MG63 (cell line): Measurements from ENCODE around the gene ATXN7. TPM values are rescaled to one million over a fixed set of nuclear protein-coding genes. Genes with fewer than 3 reads are reported as not detected.
A peak's percentile ranks its signal among the peaks of the same experiment; 100 is the strongest.

Source experiments
- DNase-seq: peaks from one replicate; pipeline ENCODE4 v3.0.0-alpha.2; 2020
- H3K27me3 ChIP-seq: fragments of 250-450 bp; sonication (Bioruptor Pico); 2 replicates; pipeline ENCODE4 v1.5.1; 2020; ENCODE audit warnings: mild to moderate bottlenecking, moderate library complexity
- H3K36me3 ChIP-seq: fragments of 250-450 bp; sonication (Bioruptor Pico); 2 replicates; pipeline ENCODE4 v1.5.1; 2020; ENCODE audit warnings: mild to moderate bottlenecking, moderate library complexity
- H3K4me3 ChIP-seq: fragments of 250-450 bp; sonication (Bioruptor Pico); 2 replicates; pipeline ENCODE4 v1.5.1; 2020; ENCODE audit warnings: mild to moderate bottlenecking, moderate library complexity
- H3K9me3 ChIP-seq: fragments of 250-450 bp; sonication (Bioruptor Pico); 2 replicates; pipeline ENCODE4 v1.5.1; 2020; ENCODE audit warnings: mild to moderate bottlenecking, moderate library complexity
- total RNA-seq: library from RNA; depleted of rRNA; stranded (reverse); fragments of >200 nt; shearing (Covaris generic); gene quantifications from 2 replicates; pipeline ENCODE4 v1.2.3, GENCODE V29; 2014; ENCODE audit warnings: low replicate concordance

Gene ATXN7
- total RNA-seq, 1 experiment from 2014 or later, result 6.0 TPM

GRCh38 chr3:63857311-63857710, 6.4 kb upstream of the ATXN7 start:
- Histone ChIP-seq H3K27me3 (no peaks in the 10 kb centered on the region), H3K36me3 (no peaks in the 10 kb centered on the region), H3K9me3 (no peaks in the 10 kb centered on the region), H3K4me3 (no peak overlapping the region)
- DNase-seq, result no peak

- Histone ChIP-seq H3K36me3 (no peaks in the 10 kb centered on the region), H3K9me3 (no peaks in the 10 kb centered on the region)
- no peak for DNase-seq
Observed at GRCh38 chr3:63860776-63861175, 2.9 kb upstream of the ATXN7 start.

GRCh38 chr3:63861306-63861705, 2.4 kb upstream of the ATXN7 start:
- no peak for DNase-seq
- no peak overlapping the region for H3K4me3 ChIP-seq
- H3K9me3 ChIP-seq, result no peaks in the 10 kb centered on the region
- H3K27me3 ChIP-seq, result no peaks in the 10 kb centered on the region
- no peaks in the 10 kb centered on the region for H3K36me3 ChIP-seq

More at GRCh38 chr3:63860776-63861175, 2.9 kb upstream of the ATXN7 start:
- Histone ChIP-seq H3K4me3 (no peak overlapping the region), H3K27me3 (no peaks in the 10 kb centered on the region)

- Histone ChIP-seq H3K9me3 (no peaks in the 10 kb centered on the region), H3K27me3 (no peaks in the 10 kb centered on the region), H3K4me3 (peak overlapping the region; percentile 88), H3K36me3 (peaks cover 5% of the 10 kb centered on the region; the same call in 1 of the 2 replicates)
- DNase-seq, result no peak
Observed at GRCh38 chr3:63862804-63863149, 890 bp upstream of the ATXN7 start.

GRCh38 chr3:63864008-63864964, 619 bp downstream of the ATXN7 start:
- H3K36me3 ChIP-seq, result peaks cover 5% of the 10 kb centered on the region; the same call in 1 of the 2 replicates
- peak; percentile 49 for DNase-seq

GRCh38 chr3:63864965-63865327, 1.3 kb downstream of the ATXN7 start:
- Histone ChIP-seq H3K9me3 (no peaks in the 10 kb centered on the region), H3K27me3 (no peaks in the 10 kb centered on the region), H3K4me3 (peak overlapping the region; percentile 60), H3K36me3 (peaks cover 5% of the 10 kb centered on the region; the same call in 1 of the 2 replicates)
- DNase-seq, result no peak

More at GRCh38 chr3:63864008-63864964, 619 bp downstream of the ATXN7 start:
- Histone ChIP-seq H3K27me3 (no peaks in the 10 kb centered on the region), H3K4me3 (peak overlapping the region; percentile 60), H3K9me3 (no peaks in the 10 kb centered on the region)

GRCh38 chr3:63867225-63867624, 3.6 kb downstream of the ATXN7 start:
- no peak overlapping the region for H3K4me3 ChIP-seq
- no peaks in the 10 kb centered on the region for H3K27me3 ChIP-seq
- no peaks in the 10 kb centered on the region for H3K9me3 ChIP-seq
- peaks cover 5% of the 10 kb centered on the region; the same call in 1 of the 2 replicates for H3K36me3 ChIP-seq
- DNase-seq, result no peak

GRCh38 chr3:63869940-63870614, 6.4 kb downstream of the ATXN7 start:
- Histone ChIP-seq H3K4me3 (no peak overlapping the region), H3K36me3 (peaks cover 5% of the 10 kb centered on the region; the same call in 1 of the 2 replicates), H3K27me3 (no peaks in the 10 kb centered on the region), H3K9me3 (no peaks in the 10 kb centered on the region)
- no peak for DNase-seq

- no peak overlapping the region for H3K4me3 ChIP-seq
- peaks cover 5% of the 10 kb centered on the region; the same call in 1 of the 2 replicates for H3K36me3 ChIP-seq
- DNase-seq, result no peak
- H3K27me3 ChIP-seq, result no peaks in the 10 kb centered on the region
- no peaks in the 10 kb centered on the region for H3K9me3 ChIP-seq
Observed at GRCh38 chr3:63870615-63871005, 6.9 kb downstream of the ATXN7 start.

- peak; percentile 57 for DNase-seq
- H3K4me3 ChIP-seq, result no peak overlapping the region
- H3K27me3 ChIP-seq, result no peaks in the 10 kb centered on the region
- H3K9me3 ChIP-seq, result no peaks in the 10 kb centered on the region
- H3K36me3 ChIP-seq, result peaks cover 2% of the 10 kb centered on the region; the same call in 1 of the 2 replicates
Observed at GRCh38 chr3:63872135-63872924, 8.7 kb downstream of the ATXN7 start.

- H3K36me3 ChIP-seq, result no peaks in the 10 kb centered on the region
- DNase-seq, result no peak
- no peaks in the 10 kb centered on the region for H3K27me3 ChIP-seq
- H3K4me3 ChIP-seq, result no peak overlapping the region
- H3K9me3 ChIP-seq, result no peaks in the 10 kb centered on the region
Observed at GRCh38 chr3:63874769-63875168, 11.1 kb downstream of the ATXN7 start.

- Histone ChIP-seq H3K9me3 (no peaks in the 10 kb centered on the region), H3K4me3 (no peak overlapping the region), H3K27me3 (no peaks in the 10 kb centered on the region), H3K36me3 (no peaks in the 10 kb centered on the region)
- no peak for DNase-seq
Observed at GRCh38 chr3:63875510-63875909, 11.8 kb downstream of the ATXN7 start.

GRCh38 chr3:63876260-63876659, 12.6 kb downstream of the ATXN7 start:
- Histone ChIP-seq H3K36me3 (no peaks in the 10 kb centered on the region), H3K27me3 (no peaks in the 10 kb centered on the region), H3K4me3 (no peak overlapping the region), H3K9me3 (no peaks in the 10 kb centered on the region)
- DNase-seq, result no peak

- no peaks in the 10 kb centered on the region for H3K9me3 ChIP-seq
- no peaks in the 10 kb centered on the region for H3K36me3 ChIP-seq
- no peaks in the 10 kb centered on the region for H3K27me3 ChIP-seq
- H3K4me3 ChIP-seq, result no peak overlapping the region
- peak; percentile 1 for DNase-seq
Observed at GRCh38 chr3:63877737-63878393, 14.2 kb downstream of the ATXN7 start.

- Histone ChIP-seq H3K36me3 (no peaks in the 10 kb centered on the region), H3K27me3 (no peaks in the 10 kb centered on the region), H3K9me3 (no peaks in the 10 kb centered on the region), H3K4me3 (no peak overlapping the region)
- DNase-seq, result no peak
Observed at GRCh38 chr3:63878394-63879060, 14.9 kb downstream of the ATXN7 start.

- H3K36me3 ChIP-seq, result no peaks in the 10 kb centered on the region
- H3K27me3 ChIP-seq, result no peaks in the 10 kb centered on the region
- H3K9me3 ChIP-seq, result no peaks in the 10 kb centered on the region
- H3K4me3 ChIP-seq, result no peak overlapping the region
- no peak for DNase-seq
Observed at GRCh38 chr3:63880653-63881052, 17.0 kb downstream of the ATXN7 start.
